VCaP (cell line): ENCODE data around the gene MMEL1.

Experiments
- H3K27ac ChIP-seq: fragments of 450-650 bp; 2 replicates; pipeline ENCODE4 v1.5.1; 2017
- TF ChIP-seq, protein P1 (sequence below): fragments of 450-650 bp; conservative IDR thresholded peaks from 2 replicates; pipeline ENCODE4 v1.5.1; 2017; ENCODE audit warnings: mild to moderate bottlenecking, moderate library complexity

MMEL1 gene

GRCh38 chr1:2611031-2611501 is 21.8 kb downstream of the MMEL1 start:
- TF ChIP-seq, protein P1, sequence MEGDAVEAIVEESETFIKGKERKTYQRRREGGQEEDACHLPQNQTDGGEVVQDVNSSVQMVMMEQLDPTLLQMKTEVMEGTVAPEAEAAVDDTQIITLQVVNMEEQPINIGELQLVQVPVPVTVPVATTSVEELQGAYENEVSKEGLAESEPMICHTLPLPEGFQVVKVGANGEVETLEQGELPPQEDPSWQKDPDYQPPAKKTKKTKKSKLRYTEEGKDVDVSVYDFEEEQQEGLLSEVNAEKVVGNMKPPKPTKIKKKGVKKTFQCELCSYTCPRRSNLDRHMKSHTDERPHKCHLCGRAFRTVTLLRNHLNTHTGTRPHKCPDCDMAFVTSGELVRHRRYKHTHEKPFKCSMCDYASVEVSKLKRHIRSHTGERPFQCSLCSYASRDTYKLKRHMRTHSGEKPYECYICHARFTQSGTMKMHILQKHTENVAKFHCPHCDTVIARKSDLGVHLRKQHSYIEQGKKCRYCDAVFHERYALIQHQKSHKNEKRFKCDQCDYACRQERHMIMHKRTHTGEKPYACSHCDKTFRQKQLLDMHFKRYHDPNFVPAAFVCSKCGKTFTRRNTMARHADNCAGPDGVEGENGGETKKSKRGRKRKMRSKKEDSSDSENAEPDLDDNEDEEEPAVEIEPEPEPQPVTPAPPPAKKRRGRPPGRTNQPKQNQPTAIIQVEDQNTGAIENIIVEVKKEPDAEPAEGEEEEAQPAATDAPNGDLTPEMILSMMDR, result no peak
- H3K27ac ChIP-seq, result no peak overlapping the region

- TF ChIP-seq, protein P1, result no peak
- H3K27ac ChIP-seq, result no peak overlapping the region
Observed at GRCh38 chr1:2610036-2610959, 22.5 kb downstream of the MMEL1 start.

DNA sequence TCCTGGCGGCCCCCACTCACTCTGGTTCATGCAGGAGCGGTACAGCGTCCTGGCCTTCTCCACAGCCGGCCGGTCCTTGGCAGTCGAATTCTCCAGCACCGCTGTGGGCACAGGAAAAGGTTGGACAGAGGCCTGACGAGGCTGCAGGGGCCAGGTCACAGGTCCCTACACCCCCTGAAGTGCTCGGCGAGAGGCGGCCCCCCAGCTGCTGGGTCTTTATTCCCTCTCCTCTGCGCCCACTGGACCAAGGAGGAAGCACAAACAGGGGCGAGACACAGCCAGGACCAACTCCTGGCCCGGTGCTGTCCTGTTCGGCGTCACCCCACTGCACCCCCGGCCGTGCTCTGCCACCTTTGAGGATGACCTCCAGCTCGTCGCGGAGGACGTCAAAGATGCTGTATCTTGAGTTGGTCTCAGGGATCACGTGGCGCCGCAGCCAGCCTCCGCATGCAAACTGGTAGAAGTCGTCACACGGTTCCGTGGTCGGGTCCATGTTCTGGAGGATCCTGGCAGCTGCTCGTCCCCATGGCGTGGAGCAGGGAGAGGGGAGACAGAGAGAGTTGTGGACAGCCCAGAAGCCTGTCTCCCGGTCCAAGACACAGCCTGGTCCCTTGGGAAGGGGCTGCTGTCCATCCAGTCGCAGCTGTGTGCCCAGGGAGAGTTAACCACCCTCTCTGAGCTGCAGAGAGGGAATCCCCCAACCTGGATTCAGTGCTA is 23.3 kb downstream of the MMEL1 start:
- TF ChIP-seq, protein P1, result no peak

DNA sequence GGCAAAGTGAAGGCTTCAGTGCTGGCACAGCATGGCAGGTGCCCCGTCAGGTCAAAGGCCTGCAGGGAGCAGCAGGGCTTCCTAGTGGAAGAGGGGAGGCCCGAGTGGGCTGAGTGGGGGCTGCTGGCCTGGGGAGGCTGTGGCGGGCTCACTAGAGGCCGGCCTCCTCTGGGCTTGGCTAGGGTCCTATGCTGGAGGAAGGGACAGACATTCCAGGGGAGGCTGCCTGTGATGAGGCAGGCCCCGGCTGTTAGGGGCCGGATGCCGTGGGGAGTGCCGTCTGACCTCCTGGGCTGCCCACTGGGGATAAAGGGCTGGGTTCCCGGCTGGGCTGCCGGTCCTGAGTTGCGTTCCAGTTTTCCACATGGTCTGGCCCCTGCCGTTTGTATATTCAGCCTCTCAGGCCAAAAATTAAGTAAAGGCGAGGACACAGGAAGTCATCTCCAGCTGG is 25.1 kb downstream of the MMEL1 start:
- TF ChIP-seq, protein P1, result no peak

More for the DNA sequence above, 23.3 kb downstream of the MMEL1 start:
- no peak overlapping the region for H3K27ac ChIP-seq

DNA sequence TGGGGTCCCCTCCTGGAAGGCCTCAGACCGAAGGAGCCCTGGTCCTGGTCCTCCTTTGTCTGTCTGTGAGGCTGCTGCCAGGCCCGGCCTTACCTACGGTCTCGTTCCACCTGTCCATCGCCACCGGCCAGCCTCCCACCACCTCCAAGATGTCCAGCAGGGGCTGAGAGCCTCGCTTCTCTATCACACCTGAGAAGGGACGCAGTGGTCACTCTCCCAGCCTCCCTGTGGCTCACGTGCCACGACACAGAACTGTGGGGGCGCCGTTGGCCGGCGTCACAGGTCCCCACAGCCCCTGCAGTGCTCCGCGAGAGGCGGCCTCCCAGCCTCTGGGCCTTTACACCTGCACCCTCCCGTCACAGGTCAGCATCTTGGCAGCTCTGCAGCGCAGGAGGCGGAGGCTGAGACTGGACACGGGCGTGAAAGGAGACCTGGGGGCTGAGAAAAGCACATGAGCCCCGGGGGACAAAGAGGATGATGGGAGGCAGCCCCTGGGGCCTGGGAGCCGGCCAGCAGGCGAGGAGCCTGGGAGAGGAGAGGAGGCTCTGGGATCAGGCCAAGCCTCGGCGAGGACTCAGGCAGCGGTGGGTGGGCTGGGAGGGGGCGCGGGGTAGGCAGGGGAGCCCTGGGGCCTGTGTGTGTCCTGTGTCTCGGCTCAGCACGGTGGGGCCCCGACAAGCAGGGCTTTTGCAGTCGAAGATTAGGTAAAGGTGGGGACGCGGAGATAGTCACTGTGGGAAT is 25.8 kb downstream of the MMEL1 start:
- H3K27ac ChIP-seq, result no peak overlapping the region
- TF ChIP-seq, protein P1, result no peak

More for the DNA sequence above, 25.1 kb downstream of the MMEL1 start:
- no peak overlapping the region for H3K27ac ChIP-seq

- TF ChIP-seq, protein P1, result no peak
- no peak overlapping the region for H3K27ac ChIP-seq
Observed at GRCh38 chr1:2606396-2606880, 26.4 kb downstream of the MMEL1 start.
